OCI-LY3 (cell line): ENCODE data around the gene PCAT6.

Experiments used
- CTCF ChIP-seq: fragments of 200-600, 300-600 bp; sonication (generic); IDR thresholded peaks from 2 replicates; pipeline ENCODE4 v1.5.1; 2014; ENCODE audit warnings: antibody characterized with exemption, low read length, low read depth
- EZH2phosphoT487 ChIP-seq: fragments of 200-600 bp; shearing (Covaris generic); IDR thresholded peaks from 2 replicates; pipeline ENCODE4 v1.6.1; 2018; ENCODE audit warnings: antibody characterized with exemption, mixed run types, low read depth

GRCh38 chr1:202770135-202770534, 40.6 kb upstream of the PCAT6 start:
- TF ChIP-seq CTCF (no peak), EZH2phosphoT487 (no peak)
